OCI-LY3 (cell line): Measurements from ENCODE around the gene TTC13.

Source experiments
- H2AFZ ChIP-seq: fragments of 200-600, 300-600 bp; shearing (Covaris generic); 2 replicates; pipeline ENCODE4 v1.6.0; 2014; ENCODE audit warnings: antibody characterized with exemption, low read depth, low read length
- H3K27ac ChIP-seq: fragments of 200-600, 300-600 bp; sonication (generic); 2 replicates; pipeline ENCODE4 v1.5.1; 2014; ENCODE audit warnings: mild to moderate bottlenecking, low read length, moderate library complexity, mixed read lengths
- H3K27me3 ChIP-seq: fragments of 200-600, 300-600 bp; sonication (generic); 2 replicates; pipeline ENCODE4 v1.6.1; 2014; ENCODE audit warnings: low read depth, low read length, mixed read lengths
- H3K36me3 ChIP-seq: fragments of 200-600, 300-600 bp; sonication (generic); replicated peaks from 2 replicates; pipeline ENCODE3; 2014; ENCODE audit warnings: low read depth, low read length, mixed read lengths
- H3K4me1 ChIP-seq: fragments of 300-600, 200-600 bp; sonication (generic); 2 replicates; pipeline ENCODE4 v1.6.1; 2014; ENCODE audit warnings: low read length, mixed read lengths
- H3K4me2 ChIP-seq: fragments of 200-600, 300-600 bp; sonication (generic); 2 replicates; pipeline ENCODE4 v1.6.1; 2014; ENCODE audit warnings: low read length, mixed read lengths
- H3K4me3 ChIP-seq: fragments of 300-600, 200-600 bp; sonication (generic); 2 replicates; pipeline ENCODE4 v1.5.1; 2014; ENCODE audit warnings: antibody characterized with exemption, mild to moderate bottlenecking, low read length, moderate library complexity
- H3K79me2 ChIP-seq: fragments of 300-600, 200-600 bp; shearing (Covaris generic); 2 replicates; pipeline ENCODE4 v1.6.1; 2014; ENCODE audit warnings: mild to moderate bottlenecking, low read length, mixed read lengths
- H3K9ac ChIP-seq: fragments of 300-600, 200-600 bp; shearing (Covaris generic); 2 replicates; pipeline ENCODE4 v1.6.0; 2014; ENCODE audit warnings: mild to moderate bottlenecking, low read length, moderate library complexity
- H3K9me3 ChIP-seq: fragments of 200-600, 300-600 bp; shearing (Covaris generic); 2 replicates; pipeline ENCODE4 v1.6.1; 2014; ENCODE audit warnings: low read length, mixed read lengths; ENCODE audit not compliant: insufficient read depth
- H4K20me1 ChIP-seq: fragments of 200-600, 300-600 bp; sonication (generic); 2 replicates; pipeline ENCODE4 v1.6.1; 2016; ENCODE audit warnings: low read length, mixed read lengths; ENCODE audit not compliant: insufficient read depth
- EZH2phosphoT487 ChIP-seq: fragments of 200-600 bp; shearing (Covaris generic); IDR thresholded peaks from 2 replicates; pipeline ENCODE4 v1.6.1; 2018; ENCODE audit warnings: antibody characterized with exemption, mixed run types, low read depth
- TF ChIP-seq, protein P1 (sequence below): fragments of 200-600, 300-600 bp; sonication (generic); IDR thresholded peaks from 2 replicates; pipeline ENCODE4 v1.5.1; 2014; ENCODE audit warnings: antibody characterized with exemption, low read length, low read depth

TTC13 gene

DNA sequence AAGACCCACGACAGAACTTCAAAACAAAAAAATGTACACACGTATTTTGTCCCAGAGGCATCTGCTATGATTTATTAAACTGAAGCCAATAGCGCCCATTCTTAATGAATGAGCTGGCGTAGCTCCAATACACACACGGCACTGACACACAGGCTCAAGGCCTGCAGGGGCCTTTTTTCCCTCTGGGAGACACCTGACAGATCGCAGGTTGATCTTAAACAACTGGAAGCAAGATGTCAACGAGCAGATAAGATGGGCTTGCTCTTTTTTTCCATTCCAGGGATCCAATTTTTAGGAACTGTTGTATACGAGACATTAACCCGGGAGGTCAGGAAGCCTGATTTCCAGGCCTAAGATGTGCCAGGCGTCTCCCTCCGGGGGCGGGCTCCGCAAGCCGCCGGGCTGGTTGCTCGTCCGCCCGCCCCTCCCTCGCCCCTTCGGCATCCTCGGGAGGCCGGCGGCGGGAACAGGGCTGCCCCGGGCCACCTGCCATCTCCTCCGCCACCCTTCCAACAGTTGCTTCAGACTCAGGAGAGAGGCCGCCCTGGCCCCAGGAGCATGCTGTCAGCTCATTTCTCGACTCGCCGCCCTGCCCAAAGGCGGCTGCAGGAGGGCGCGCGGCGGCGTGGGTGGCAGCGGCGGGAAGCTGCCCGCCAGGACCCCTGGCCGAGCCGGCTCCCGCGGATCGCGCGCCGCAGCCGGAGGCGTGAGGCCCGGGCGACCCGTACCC is 735 bp downstream of the TTC13 start:
- peaks cover 73% of the 10 kb centered on the region for H3K79me2 ChIP-seq
- peaks cover 24% of the 10 kb centered on the region for H3K4me1 ChIP-seq
- no peak overlapping the region for H2AFZ ChIP-seq
- no peaks in the 10 kb centered on the region for H3K27me3 ChIP-seq
- H3K27ac ChIP-seq = peak overlapping the region; percentile 17; the same call in 1 of the 2 replicates
- H3K9ac ChIP-seq = peak overlapping the region; percentile 82
- H3K4me3 ChIP-seq = peak overlapping the region; percentile 78
- H4K20me1 ChIP-seq = no peaks in the 10 kb centered on the region
- H3K4me2 ChIP-seq = peak overlapping the region; percentile 90
- no peak for TF ChIP-seq EZH2phosphoT487
- TF ChIP-seq, protein P1, sequence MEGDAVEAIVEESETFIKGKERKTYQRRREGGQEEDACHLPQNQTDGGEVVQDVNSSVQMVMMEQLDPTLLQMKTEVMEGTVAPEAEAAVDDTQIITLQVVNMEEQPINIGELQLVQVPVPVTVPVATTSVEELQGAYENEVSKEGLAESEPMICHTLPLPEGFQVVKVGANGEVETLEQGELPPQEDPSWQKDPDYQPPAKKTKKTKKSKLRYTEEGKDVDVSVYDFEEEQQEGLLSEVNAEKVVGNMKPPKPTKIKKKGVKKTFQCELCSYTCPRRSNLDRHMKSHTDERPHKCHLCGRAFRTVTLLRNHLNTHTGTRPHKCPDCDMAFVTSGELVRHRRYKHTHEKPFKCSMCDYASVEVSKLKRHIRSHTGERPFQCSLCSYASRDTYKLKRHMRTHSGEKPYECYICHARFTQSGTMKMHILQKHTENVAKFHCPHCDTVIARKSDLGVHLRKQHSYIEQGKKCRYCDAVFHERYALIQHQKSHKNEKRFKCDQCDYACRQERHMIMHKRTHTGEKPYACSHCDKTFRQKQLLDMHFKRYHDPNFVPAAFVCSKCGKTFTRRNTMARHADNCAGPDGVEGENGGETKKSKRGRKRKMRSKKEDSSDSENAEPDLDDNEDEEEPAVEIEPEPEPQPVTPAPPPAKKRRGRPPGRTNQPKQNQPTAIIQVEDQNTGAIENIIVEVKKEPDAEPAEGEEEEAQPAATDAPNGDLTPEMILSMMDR = no peak
- H3K9me3 ChIP-seq = no peaks in the 10 kb centered on the region
- peaks cover 12% of the 10 kb centered on the region for H3K36me3 ChIP-seq

DNA sequence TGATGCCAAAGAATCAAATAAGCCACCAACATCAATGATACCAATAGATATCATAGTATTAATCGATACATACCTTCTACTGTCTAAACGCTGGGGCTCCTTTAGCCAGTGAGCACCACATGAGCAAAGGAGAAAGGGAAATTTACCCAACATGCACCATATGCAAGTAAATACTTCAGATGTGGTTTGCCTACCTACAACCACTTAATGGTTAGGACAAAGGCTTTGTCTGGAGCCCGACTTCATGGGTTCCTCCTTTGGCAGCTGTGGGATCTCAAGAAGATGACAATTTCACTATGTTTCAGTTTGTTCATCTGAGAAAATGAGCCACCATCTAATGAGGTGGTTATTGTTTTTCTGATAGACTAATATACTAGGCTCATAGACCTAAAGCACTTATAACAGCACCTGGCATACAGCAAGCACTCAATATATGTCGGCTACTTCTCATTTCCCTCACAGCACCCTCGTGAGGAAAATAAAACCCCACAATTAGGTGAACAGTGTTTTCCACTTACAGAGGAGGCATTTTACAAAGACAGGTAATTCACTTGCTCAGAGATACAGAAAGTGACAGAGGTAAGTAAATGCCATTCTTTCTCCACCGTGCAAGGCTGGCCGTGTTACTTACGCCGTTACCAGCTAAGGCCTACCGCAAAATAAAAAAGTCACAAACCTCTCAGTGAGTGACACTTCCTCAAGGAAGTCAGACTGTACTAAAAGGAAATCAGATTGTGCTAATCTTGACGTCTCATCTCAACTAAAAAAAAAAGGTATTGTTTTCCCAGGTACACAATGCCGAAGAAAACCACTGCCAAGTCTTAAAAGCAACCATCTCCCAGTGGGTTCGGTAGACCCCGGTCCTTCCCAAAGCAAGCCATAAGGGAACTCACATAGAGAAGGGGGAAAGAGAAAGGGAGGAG is 1.6 kb downstream of the TTC13 start:
- H3K4me1 ChIP-seq = peaks cover 31% of the 10 kb centered on the region
- H3K27me3 ChIP-seq = no peaks in the 10 kb centered on the region
- H2AFZ ChIP-seq = no peak overlapping the region
- no peaks in the 10 kb centered on the region for H4K20me1 ChIP-seq
- H3K4me2 ChIP-seq = peak overlapping the region; percentile 90
- H3K36me3 ChIP-seq = peaks cover 12% of the 10 kb centered on the region
- peak overlapping the region; percentile 78 for H3K4me3 ChIP-seq
- H3K27ac ChIP-seq = peak overlapping the region; percentile 9; the same call in 1 of the 2 replicates
- peak overlapping the region; percentile 82 for H3K9ac ChIP-seq
- no peaks in the 10 kb centered on the region for H3K9me3 ChIP-seq
- H3K79me2 ChIP-seq = peaks cover 77% of the 10 kb centered on the region
- no peak for TF ChIP-seq EZH2phosphoT487
- TF ChIP-seq, protein P1 = no peak

DNA sequence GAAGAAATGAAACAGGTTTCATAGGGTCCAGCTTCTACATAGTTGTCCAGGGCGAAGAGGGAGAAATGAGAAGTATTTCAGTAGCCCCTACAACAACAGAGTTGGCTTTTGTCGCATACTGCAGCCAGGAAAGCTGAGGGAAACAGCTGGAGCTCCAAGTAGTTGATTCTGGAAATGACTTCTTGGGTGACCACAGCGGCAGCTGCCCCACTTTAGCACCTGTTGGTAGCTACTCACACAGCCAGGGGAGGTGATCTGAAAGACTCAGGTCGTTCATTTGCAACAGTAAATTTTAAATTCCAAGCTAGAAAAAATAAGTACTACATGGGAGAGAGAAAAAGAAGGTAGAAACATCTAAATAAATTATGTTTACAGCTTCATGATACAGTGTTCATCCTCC is 2.3 kb downstream of the TTC13 start:
- Histone ChIP-seq H4K20me1 (no peaks in the 10 kb centered on the region), H3K4me2 (no peak overlapping the region), H3K4me3 (no peak overlapping the region), H3K27me3 (no peaks in the 10 kb centered on the region), H3K79me2 (peaks cover 83% of the 10 kb centered on the region), H3K4me1 (peaks cover 31% of the 10 kb centered on the region), H2AFZ (no peak overlapping the region), H3K9ac (no peak overlapping the region), H3K27ac (no peak overlapping the region), H3K9me3 (no peaks in the 10 kb centered on the region), H3K36me3 (peaks cover 12% of the 10 kb centered on the region)
- TF ChIP-seq, protein P1 = no peak
- TF ChIP-seq EZH2phosphoT487 = no peak

DNA sequence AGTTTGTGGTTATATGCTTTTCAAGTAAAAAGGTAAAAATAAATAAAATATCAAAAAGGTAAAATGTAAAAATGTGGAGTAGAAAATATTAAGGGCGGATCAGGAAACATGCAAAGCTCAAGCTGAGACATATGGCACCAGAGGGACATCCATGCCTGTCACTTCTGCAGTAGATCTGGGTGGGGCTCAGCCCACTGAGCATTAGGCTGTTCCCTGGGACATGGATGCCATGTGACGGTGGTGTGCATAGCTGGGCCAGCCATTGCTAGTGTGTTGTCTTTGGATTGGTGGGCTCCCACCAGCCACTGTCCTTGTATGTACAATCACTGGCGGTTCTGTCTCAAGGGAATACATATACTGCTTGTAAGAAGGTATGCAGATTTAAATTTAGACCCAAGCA is 3.0 kb downstream of the TTC13 start:
- TF ChIP-seq, protein P1 = no peak
- no peak for TF ChIP-seq EZH2phosphoT487
- Histone ChIP-seq H3K27ac (no peak overlapping the region), H3K79me2 (peaks cover 80% of the 10 kb centered on the region), H3K9me3 (no peaks in the 10 kb centered on the region), H3K27me3 (no peaks in the 10 kb centered on the region), H3K4me3 (no peak overlapping the region), H3K4me1 (peaks cover 31% of the 10 kb centered on the region), H2AFZ (no peak overlapping the region), H3K9ac (no peak overlapping the region), H3K4me2 (no peak overlapping the region), H4K20me1 (no peaks in the 10 kb centered on the region), H3K36me3 (peaks cover 10% of the 10 kb centered on the region)
